GM21737 (cell line): ENCODE measurements around the gene PLCB4.
"Not testable (repeated sequence)": the region's sequence is repeated elsewhere in the genome, so short reads cannot be mapped to it uniquely, and the experiment has no call there.

Experiments used
- ATAC-seq: cut with Tn5 transposase; IDR thresholded peaks from one replicate; pipeline ENCODE4 v1.9.1; 2021; ENCODE audit warnings: mild to moderate bottlenecking, moderate library complexity; ENCODE audit not compliant: unreplicated experiment

Gene PLCB4

DNA sequence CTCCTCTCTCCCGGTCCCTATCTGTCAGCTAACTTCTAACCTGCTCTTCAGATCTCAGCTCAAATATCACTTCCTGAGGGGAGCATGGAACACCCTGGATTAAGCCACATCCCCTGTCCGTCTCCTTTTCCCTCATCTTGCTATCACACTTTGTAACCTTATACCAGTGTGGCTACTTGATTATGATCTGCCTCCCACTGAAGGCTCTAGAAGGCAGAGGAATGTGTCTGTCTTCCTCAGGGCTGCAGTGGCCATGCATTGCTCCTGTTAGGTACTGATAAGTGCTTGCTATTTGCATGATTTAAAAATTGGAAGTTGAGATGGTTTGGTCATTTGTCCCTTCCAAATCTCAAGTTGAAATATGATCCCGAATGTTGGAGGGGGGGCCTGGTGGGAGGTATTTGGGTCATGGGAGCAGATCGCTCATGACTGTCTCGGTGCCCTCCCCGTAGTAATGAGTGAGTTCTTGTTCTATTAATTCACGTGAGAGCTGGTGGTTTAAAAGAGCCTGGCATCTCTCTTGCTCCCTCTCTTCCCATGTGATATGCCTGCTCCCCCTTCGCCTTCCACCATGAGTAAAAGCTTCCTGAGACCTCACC, 71.4 kb downstream of the PLCB4 start:
- ATAC-seq = no peak

- ATAC-seq = no peak
Measured at GRCh38 chr20:9141070-9141469, 72.2 kb downstream of the PLCB4 start.

GRCh38 chr20:9141921-9142320, 73.0 kb downstream of the PLCB4 start:
- ATAC-seq = no peak

DNA sequence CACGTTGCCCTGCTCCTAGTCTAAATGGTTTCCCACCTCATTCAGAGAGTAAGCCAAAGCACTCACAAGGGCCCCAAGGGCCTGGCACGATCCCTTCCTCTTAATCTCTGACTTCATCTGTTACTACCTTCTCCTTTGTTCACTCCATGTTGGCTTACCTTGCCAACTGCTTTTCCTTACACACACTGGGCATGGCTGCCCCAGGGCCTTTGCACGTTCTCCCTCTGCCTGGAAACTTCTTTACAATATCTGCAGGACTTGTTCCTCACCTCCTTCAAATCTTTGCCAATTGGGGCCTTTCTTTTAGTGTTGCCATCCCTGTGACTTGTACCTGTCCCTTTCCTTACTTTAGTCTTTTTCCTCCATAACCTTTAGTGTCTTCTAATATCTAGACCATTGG, 73.9 kb downstream of the PLCB4 start:
- ATAC-seq = no peak

- ATAC-seq = no peak
Measured at GRCh38 chr20:9143926-9144325, 75.0 kb downstream of the PLCB4 start.

DNA sequence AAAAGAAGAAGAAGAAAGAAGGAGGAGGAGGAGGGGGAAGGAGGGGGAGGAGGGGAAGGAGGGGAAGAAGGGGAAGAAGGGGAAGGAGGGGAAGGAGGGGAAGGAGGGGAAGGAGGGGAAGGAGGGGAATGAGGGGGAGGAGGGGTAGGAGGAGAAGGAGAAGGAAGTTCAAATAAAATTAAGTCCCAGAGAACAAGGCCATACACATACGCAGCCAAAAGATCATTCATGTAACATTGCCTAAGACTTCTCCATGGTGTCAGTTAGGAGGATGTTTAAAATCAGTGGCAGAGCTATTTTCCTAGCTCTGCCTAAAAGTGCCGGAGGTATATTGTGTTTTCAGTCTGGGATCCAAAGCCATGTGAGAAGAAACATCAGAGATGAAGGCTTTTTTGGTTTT, 75.8 kb downstream of the PLCB4 start:
- no peak for ATAC-seq

DNA sequence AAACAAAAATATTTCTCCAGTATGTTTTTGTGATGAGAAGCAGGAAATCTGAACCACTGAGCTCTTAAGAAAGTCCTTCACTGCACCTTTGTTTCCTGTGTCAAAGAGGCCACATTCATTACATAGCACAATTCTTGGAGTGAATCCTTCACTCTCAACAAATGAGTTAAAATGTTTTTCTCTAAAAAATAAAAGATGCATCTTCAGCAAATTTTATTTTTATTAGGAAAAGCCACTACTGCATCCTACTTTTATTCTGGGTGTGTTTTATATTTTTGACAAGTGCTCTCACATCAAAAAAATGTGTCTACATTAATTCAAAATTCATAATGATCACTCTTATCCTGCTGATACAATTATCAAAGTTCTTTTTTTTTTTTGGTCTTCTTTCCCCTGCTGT, 76.3 kb downstream of the PLCB4 start:
- ATAC-seq = no peak

GRCh38 chr20:9146649-9147048, 77.8 kb downstream of the PLCB4 start:
- no peak for ATAC-seq

- ATAC-seq = no peak
Measured at GRCh38 chr20:9147547-9148024, 78.7 kb downstream of the PLCB4 start.

DNA sequence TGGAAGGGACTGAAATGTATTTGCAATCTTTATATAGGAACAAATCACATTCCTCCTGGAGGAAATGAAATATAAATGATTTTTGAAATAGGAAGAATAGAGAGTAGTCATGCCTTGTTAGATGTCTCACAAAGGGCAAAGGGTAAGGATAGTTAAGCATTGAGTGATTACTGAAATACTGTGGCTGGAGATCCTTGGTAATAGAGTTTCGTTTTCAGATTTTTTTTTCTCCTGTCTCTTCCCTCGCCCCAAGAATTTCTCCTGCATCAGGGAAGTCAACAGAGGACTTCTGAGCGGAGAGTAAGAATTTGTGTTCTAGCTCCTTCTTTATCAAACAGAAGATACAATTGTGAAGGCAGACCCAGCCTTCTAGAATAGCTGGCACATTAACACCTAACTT, 79.4 kb downstream of the PLCB4 start:
- no peak for ATAC-seq

GRCh38 chr20:9149087-9149486, 80.2 kb downstream of the PLCB4 start:
- no peak for ATAC-seq

DNA sequence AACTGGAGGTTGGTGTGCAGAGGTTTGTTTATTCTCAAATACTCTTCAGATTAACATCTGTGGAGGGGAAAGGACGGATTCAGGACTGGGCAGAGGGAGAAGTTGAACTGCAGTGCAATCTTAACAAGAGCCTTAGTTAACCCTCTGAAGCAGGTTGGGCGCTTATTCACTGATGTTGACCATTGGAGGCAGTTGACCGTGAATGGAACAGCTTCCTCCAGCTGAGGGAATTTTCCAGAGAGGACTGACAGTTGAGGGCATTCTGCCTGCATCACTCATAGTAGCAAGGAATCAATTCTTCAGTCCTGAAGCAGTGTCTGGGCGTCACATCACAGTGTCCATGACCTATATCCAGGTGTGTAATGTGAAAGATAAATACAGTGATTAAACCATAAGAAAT, 80.9 kb downstream of the PLCB4 start:
- ATAC-seq = no peak

DNA sequence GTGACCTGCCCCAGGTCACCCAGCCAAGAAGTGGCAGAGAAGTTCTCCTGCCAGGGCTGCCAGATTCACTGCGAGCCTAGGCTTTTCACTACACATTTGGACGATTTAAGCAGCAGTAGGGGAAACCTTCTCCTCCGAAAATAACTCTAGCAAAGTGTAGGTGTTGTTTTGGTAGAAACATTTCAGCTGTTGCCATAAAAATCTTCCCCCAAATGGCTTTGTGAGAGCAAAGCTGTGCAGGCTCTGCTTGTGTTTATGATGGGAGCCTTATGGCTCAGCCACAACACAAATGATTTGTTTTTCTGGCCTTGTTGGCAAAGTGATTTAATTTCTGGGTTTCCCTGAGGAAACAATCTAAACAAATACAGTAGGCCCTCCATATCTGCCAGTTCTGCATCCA, 81.8 kb downstream of the PLCB4 start:
- no peak for ATAC-seq

DNA sequence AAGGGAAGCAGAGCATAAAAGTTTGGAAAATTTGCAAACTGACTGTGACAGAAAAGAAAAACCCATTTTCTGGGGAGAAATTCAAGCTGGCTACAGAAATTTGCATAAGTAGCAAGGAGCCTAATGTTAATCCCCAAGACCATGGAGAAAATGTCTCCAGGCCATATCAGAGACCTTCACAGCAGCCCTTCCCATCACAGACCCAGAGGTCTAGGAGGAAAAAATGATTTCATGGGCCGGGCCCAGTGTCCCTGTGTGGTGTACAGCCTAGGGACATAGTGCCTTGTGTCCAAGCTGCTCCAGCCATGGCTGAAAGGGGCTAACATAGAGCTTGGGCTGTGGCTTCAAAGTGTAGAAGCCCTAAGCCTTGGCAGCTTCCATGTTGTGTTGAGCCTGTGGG, 83.3 kb downstream of the PLCB4 start:
- not testable (repeated sequence) for ATAC-seq

DNA sequence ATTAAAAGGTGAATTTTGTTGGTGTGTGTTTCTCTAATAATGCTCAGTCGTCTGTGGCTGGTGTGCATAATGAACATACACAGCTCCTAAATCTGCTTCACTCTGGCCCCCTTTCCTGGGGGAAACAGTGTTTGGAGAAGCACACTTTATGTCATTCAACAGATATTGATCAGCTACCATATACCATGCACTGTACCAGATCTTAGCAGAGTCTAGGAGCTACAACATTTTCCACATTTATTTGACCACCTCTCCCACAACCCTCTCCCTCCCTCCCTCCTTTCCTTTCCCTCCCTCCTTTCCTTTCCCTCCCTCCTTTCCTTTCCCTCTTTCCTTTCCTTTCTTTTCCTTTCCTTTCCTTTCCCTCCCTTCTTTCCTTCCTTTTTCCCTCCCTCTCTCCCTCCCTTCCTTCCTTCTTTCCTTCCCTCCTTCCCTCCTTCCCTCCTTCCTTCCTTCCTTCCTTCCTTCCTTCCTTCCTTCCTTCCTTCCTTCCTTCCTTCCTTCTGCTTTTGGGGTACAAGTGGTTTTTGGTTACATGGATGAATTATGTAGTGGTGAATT, 85.7 kb downstream of the PLCB4 start:
- ATAC-seq = no peak

GRCh38 chr20:9156529-9157280, 87.8 kb downstream of the PLCB4 start:
- no peak for ATAC-seq

- no peak for ATAC-seq
Measured at GRCh38 chr20:9160331-9160730, 91.4 kb downstream of the PLCB4 start.

GRCh38 chr20:9160757-9161156, 91.9 kb downstream of the PLCB4 start:
- no peak for ATAC-seq

DNA sequence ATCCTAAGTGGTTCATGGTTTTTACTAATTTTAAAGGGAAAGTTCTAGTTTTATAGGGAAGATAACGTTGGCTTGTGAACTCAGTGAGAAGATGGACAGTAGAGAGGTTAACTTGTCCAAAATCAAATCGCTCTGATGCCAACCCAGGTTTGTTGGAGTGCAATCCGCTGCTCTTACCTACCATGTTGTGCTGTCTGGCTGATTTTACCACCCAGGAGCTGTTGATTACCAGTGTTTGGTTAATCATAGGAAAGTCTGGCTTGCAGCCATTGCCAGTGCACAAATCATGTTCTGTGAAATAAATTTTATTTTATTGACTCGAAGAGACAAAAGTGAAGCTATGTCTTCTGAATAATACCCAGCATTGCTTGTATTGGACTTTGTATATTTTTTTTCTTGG, 92.4 kb downstream of the PLCB4 start:
- no peak for ATAC-seq

DNA sequence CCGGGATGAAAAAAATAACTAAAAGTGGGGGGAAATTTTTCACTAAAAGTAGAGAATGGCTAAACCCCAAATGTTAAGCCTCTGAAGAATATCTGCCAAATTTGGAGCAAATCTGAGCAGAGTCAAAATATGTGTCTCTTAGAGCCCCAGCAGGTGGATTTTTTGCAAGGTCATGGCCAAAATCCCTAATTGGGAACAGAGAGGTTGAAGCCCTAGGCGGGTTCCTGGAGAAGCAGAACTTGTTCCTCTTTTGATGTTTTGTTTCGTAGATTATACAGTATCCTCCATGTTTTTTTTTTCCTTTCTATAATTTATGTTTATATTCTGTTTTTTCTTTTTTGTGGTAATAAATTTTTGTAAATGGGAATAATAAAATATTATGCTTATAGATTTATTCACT, 94.4 kb downstream of the PLCB4 start:
- no peak for ATAC-seq

DNA sequence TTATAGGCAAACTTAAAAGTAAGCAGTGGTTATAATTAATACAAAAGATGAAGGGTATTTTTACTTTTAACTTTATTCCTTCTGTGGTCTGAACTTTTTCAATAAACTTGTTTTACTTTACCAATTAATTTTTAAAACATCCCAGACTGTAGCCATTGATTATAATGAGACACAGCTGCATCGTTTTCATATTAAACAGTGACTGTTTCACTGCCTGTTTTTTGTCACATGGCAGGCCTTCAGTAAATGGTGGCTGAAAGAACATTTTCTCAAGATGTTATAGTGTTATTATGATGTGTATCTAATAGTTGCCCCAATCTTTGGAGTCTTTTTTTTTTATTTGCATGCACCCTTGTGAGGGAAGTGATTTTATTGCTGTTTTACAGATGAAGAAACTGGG, 95.1 kb downstream of the PLCB4 start:
- no peak for ATAC-seq

GRCh38 chr20:9165261-9165660, 96.4 kb downstream of the PLCB4 start:
- no peak for ATAC-seq
